Adipocyte (in vitro differentiated cells): ENCODE measurements around the gene MYO6.

Experiments used
- DNase-seq: peaks from one replicate; pipeline ENCODE4 v3.0.0-alpha.2; 2015; ENCODE audit warnings: low read depth
- H3K27me3 ChIP-seq: replicated peaks from 2 replicates; pipeline ENCODE4 v1.7.0; 2013; ENCODE audit warnings: mild to moderate bottlenecking, low read length, moderate library complexity; ENCODE audit not compliant: control insufficient read depth, insufficient read depth
- H3K36me3 ChIP-seq: 2 replicates; pipeline ENCODE4 v1.7.0; 2013; ENCODE audit warnings: low read length, mild to moderate bottlenecking, moderate library complexity; ENCODE audit not compliant: control insufficient read depth, insufficient read depth, severe bottlenecking
- H3K4me1 ChIP-seq: 2 replicates; pipeline ENCODE4 v1.7.0; 2013; ENCODE audit warnings: mild to moderate bottlenecking, low read length, moderate library complexity; ENCODE audit not compliant: control insufficient read depth, insufficient read depth
- H3K4me3 ChIP-seq: 2 replicates; pipeline ENCODE4 v1.7.0; 2013; ENCODE audit warnings: mild to moderate bottlenecking, low read length, moderate library complexity
- H3K9ac ChIP-seq: 2 replicates; pipeline ENCODE4 v1.7.0; 2013; ENCODE audit warnings: mild to moderate bottlenecking, low read length, moderate library complexity
- H3K9me3 ChIP-seq: 2 replicates; pipeline ENCODE4 v1.7.0; 2013; ENCODE audit warnings: mild to moderate bottlenecking, low read length, moderate library complexity; ENCODE audit not compliant: control insufficient read depth

The MYO6 gene

DNA sequence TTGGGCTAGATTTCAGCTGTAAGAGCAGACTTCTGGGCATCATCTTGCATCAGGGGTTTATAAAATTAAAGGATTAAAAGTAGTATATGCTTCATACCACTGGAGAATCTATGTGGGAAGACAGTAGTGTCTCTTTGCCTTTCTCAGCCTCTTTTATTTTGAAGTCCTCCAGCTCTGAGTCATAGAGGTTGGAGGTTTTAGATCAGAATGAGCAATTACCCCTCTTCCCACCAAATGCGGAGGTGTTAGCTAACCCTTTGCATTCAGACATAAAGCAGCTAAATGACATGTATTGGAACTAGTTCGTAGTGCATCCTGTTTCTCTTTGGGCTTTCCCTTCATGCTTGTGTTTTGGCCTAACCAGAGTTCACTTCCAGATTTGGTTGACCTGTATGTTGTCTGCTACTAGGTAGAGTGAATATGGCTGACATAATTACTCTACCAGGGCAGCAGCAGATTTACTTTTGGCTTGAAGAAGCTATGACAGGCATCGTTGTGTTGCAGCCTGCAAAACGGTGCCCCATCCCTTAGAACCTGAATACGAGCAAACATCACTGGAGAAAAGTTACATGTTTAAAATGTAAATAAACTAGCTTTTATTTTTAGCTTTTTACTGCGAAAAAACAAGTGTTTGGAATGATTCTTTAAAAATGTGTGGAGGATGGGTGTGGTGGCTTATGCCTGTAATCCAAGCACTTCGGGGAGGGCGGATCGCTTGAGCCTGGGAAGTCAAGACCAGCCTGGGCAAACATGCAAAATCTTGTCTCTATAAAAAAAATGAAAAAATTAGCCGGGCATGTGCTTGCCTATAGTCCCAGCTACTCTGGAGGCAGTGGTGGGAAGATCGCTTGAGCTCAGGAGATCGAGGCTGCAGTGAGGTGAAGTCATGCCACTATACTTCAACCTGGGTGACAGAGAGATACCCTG, 82.2 kb downstream of the MYO6 start:
- Histone ChIP-seq H3K36me3 (peaks cover 17% of the 10 kb centered on the region), H3K27me3 (no peaks in the 10 kb centered on the region), H3K4me1 (peaks cover 5% of the 10 kb centered on the region), H3K4me3 (no peak overlapping the region), H3K9ac (no peak overlapping the region), H3K9me3 (no peaks in the 10 kb centered on the region)
- DNase-seq, result no peak

DNA sequence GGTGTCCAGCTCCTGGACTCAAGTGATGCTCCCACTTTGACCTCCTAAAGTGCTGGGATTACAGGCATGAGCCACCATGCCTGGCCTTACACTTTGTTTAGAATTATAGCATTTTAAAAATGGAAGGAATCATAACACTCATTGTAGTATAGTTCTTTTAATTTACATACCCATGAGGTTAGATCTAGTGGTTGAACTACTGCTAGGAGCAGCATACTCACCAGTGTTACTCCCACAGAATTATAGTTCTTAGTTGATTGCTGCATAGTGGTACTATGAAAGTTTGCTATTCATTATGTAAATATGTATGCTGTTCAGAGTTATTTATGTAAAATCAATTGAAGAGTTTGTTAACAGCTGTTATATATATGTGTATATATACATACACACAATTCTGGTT, 85.4 kb downstream of the MYO6 start:
- no peak for DNase-seq
- Histone ChIP-seq H3K36me3 (peaks cover 27% of the 10 kb centered on the region), H3K27me3 (no peaks in the 10 kb centered on the region), H3K4me1 (peaks cover 5% of the 10 kb centered on the region), H3K4me3 (no peak overlapping the region), H3K9ac (no peak overlapping the region), H3K9me3 (no peaks in the 10 kb centered on the region)

DNA sequence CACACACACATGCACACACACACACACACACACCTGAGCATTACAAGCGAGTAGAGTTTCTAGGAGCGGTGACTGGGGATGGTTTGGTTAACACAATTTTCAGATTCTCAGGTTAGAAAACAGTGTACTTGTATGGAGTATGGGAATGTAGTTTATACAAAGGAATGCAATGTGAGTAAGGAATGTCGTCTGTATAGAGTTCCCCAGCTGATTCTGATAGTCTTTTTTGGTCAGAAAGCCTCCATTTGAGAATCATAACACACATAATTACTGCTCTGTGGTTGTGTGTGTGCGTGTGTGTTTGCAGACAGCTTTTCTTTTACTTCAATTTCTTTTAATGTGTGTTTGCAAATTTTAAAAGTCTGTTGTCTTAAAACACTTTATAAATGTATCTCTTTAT, 93.2 kb downstream of the MYO6 start:
- no peak overlapping the region for H3K4me3 ChIP-seq
- DNase-seq, result peak; percentile 16
- H3K9ac ChIP-seq, result no peak overlapping the region
- H3K9me3 ChIP-seq, result no peaks in the 10 kb centered on the region
- H3K27me3 ChIP-seq, result no peaks in the 10 kb centered on the region
- H3K36me3 ChIP-seq, result peaks cover 20% of the 10 kb centered on the region
- no peaks in the 10 kb centered on the region for H3K4me1 ChIP-seq

DNA sequence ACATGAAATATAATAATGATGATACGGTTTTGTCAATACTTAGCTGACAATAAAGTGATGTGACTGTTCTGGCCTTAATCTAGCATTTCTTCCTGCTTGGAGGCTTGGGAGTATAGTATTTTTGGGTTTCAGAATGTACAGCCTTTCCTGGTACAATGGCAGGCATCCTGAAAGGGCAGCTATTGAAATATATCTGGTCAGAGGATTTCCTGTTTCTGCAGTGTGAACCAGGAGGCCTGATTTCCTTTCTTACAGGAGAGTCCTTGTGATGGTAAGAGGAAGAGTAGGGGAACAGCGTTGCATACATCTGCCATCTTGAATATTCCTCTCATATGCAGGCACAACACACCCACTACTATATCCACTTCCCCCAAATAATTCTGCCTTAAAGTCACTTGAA, 93.7 kb downstream of the MYO6 start:
- Histone ChIP-seq H3K9ac (no peak overlapping the region), H3K27me3 (no peaks in the 10 kb centered on the region), H3K4me1 (no peaks in the 10 kb centered on the region), H3K9me3 (no peaks in the 10 kb centered on the region), H3K4me3 (no peak overlapping the region), H3K36me3 (peaks cover 15% of the 10 kb centered on the region)
- DNase-seq, result no peak

DNA sequence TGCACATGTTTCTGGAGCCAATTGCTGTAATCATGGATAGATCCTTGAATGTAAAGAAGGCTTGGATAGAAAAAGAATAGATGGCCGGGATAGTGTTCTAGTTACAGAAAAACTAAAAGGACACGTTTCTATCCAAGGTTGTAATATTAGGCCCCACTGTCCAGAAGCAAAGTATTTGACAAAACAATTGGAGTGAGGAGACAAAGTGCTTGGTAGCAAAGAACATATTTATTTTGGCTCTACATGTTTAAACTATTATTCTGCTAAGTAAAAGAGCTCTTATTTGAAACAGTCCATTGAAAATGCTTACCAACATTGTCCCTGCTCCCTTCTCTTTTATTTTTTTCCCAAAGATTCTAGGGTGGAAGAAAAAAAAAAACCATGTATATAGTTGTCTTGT, 94.4 kb downstream of the MYO6 start:
- peaks cover 15% of the 10 kb centered on the region for H3K36me3 ChIP-seq
- H3K9me3 ChIP-seq, result no peaks in the 10 kb centered on the region
- H3K4me3 ChIP-seq, result no peak overlapping the region
- H3K4me1 ChIP-seq, result no peaks in the 10 kb centered on the region
- H3K9ac ChIP-seq, result no peak overlapping the region
- no peak for DNase-seq
- no peaks in the 10 kb centered on the region for H3K27me3 ChIP-seq

DNA sequence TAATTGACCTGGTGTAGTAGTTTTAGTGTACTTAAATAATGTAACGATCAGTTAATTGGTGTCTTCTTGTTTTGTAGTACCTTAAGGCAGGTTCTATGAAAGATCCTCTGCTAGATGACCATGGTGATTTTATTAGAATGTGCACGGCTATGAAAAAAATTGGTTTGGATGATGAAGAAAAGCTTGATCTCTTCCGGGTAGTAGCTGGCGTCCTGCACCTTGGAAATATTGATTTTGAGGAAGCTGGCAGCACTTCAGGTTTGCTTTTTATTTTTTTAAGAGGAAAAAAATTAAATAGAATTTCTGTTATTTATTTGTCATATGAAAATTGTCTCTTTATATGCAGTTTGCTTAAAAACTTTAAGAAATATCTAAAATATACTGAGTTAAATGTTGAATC, 99.2 kb downstream of the MYO6 start:
- Histone ChIP-seq H3K4me3 (no peak overlapping the region), H3K9ac (no peak overlapping the region), H3K9me3 (no peaks in the 10 kb centered on the region), H3K36me3 (peaks cover 5% of the 10 kb centered on the region), H3K27me3 (no peaks in the 10 kb centered on the region), H3K4me1 (peaks cover 10% of the 10 kb centered on the region)
- no peak for DNase-seq

DNA sequence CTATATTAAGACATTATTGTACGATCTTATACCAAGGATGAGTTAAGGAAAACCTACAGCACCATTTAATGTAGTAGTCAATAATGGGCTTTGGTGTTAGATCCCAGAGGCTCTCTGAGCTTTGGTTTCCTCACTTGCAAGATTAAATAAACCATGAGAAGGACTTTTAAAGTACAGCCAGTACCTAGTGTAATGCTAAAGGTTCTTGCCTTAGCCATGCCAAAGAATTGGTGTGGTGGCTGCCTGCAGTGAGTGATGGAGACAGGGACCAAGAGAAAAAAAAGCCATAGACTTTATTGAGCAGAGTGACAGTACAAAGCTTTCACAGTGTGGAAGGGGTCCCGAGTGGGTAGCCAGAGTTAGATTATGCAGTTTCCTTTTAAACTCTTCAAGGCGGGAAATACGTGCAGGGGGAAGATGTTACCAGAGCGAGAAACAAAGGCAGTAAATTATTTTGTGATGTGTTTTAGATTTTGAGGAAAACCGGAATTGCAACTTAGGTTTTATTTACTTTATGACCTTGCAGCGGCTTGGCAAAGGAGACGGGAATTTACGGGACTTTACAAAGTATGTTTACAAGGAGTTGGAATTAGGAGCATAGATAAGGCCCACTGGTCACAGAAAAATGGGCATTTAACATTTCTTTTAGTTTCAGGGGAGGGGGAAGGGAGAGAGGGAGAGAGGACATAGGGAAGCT, 100.4 kb downstream of the MYO6 start:
- peaks cover 5% of the 10 kb centered on the region for H3K36me3 ChIP-seq
- H3K27me3 ChIP-seq, result no peaks in the 10 kb centered on the region
- no peak overlapping the region for H3K9ac ChIP-seq
- DNase-seq, result no peak
- peaks cover 10% of the 10 kb centered on the region for H3K4me1 ChIP-seq
- H3K4me3 ChIP-seq, result no peak overlapping the region
- H3K9me3 ChIP-seq, result no peaks in the 10 kb centered on the region

DNA sequence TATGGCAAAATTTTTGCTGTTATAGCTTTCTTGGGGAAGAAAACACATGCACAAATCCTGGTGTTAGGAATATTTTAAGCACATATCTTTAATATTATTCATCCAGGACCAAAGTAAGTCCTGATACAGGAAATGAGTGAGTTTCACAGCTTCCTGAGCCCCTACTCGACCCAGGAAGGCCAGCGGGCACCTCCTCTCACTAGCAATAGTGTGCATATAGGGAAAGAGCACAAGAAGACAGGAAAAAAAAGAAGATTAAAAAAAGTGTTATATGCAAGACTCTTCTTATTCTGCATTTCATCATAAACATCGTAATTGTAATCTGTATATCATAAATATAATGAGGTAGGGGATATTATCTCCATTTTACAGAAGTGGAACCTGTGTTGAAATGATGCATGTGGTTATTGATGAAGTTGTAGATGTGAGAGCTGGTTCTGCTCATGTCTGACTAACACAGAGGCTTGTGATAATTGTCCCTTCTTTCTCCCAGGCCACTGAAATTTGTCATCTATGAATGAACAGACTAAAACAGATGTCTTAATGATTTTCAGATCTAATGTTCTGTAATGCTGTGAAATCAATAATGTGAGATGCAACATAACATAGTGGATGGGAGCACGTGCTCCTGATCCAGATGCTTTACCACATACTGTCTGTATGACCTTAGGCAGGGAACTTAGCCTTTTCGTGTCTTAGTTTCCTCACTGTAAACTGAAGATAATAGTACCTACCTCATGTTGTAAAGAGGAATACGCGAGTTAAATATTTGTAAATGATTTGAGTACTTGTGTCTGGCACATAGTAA, 101.2 kb downstream of the MYO6 start:
- Histone ChIP-seq H3K9ac (no peak overlapping the region), H3K36me3 (peaks cover 5% of the 10 kb centered on the region), H3K9me3 (no peaks in the 10 kb centered on the region), H3K27me3 (no peaks in the 10 kb centered on the region), H3K4me3 (no peak overlapping the region), H3K4me1 (peaks cover 10% of the 10 kb centered on the region)
- DNase-seq, result no peak

DNA sequence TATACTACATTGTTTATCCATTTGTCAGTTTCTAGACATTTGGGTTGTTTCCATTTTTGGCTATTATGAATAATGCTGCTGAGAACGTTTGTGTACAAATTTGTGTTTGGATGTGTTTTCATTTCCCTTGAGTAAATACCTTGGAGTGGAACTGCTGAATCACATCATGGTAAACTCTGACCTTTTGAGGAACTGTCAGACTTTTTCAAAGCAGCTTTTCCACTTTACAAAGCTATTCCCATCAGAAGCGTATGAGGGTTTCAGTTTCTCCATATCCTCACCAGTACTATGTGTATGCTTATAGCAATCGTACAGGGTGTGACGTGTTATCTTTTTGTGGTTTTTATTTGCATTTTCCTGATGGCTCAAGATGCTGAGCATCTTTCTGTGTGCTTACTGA, 103.7 kb downstream of the MYO6 start:
- Histone ChIP-seq H3K36me3 (peaks cover 9% of the 10 kb centered on the region), H3K4me1 (peaks cover 10% of the 10 kb centered on the region), H3K9ac (no peak overlapping the region), H3K27me3 (no peaks in the 10 kb centered on the region), H3K9me3 (no peaks in the 10 kb centered on the region), H3K4me3 (no peak overlapping the region)
- peak; percentile 39 for DNase-seq

DNA sequence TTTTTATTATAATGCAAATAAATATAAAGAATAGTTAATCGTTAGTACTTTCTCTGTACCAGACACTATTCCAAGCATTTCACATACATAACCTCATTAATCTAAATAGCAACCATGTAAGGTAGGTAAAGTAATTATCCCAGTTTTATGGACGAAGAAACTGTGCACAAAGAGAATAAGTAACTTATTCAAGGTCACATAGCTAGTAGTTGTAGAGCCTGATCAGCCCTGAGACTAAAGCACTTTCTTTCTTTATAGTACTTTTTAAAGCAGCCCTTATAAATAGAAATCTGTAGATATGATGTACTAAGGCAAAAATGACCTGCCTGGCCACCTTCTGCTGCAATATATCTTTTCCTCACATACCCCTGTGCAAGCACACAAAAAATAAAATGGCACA, 104.8 kb downstream of the MYO6 start:
- H3K4me1 ChIP-seq, result peaks cover 10% of the 10 kb centered on the region
- peaks cover 9% of the 10 kb centered on the region for H3K36me3 ChIP-seq
- no peak overlapping the region for H3K4me3 ChIP-seq
- H3K9ac ChIP-seq, result no peak overlapping the region
- DNase-seq, result no peak
- no peaks in the 10 kb centered on the region for H3K9me3 ChIP-seq
- no peaks in the 10 kb centered on the region for H3K27me3 ChIP-seq

DNA sequence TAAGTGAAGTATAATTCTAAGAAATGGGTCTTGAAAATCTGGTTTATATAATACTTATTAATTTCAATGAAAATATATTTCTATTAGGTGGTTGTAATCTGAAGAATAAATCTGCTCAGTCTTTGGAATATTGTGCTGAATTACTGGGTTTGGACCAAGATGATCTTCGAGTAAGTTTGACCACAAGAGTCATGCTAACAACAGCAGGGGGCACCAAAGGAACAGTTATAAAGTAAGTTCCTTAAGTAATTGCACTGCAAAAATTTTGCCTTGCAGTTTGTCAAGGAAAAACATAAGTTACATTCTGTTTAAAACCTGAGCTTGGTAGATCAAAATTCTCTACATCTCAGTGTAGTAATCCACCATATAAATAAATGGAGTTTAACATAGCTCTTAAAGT, 106.0 kb downstream of the MYO6 start:
- Histone ChIP-seq H3K27me3 (no peaks in the 10 kb centered on the region), H3K9ac (no peak overlapping the region), H3K4me1 (peaks cover 10% of the 10 kb centered on the region), H3K4me3 (no peak overlapping the region), H3K36me3 (peaks cover 10% of the 10 kb centered on the region), H3K9me3 (no peaks in the 10 kb centered on the region)
- peak; percentile 82 for DNase-seq
